ENCODE data around the gene LRRC8B. TPM values are rescaled to one million over a fixed set of nuclear protein-coding genes. Genes with fewer than 3 reads are reported as not detected.

LRRC8B gene
- total RNA-seq, result 3.2 and 4.9 TPM in 2 replicates

GRCh38 chr1:89524369-89525168 is at the start of gene LRRC8B:
Gene LRRC8B, plus strand, starts transcription at chr1:89524829. Its CDS starts 57,822 bp downstream, at chr1:89582651.

DNA sequence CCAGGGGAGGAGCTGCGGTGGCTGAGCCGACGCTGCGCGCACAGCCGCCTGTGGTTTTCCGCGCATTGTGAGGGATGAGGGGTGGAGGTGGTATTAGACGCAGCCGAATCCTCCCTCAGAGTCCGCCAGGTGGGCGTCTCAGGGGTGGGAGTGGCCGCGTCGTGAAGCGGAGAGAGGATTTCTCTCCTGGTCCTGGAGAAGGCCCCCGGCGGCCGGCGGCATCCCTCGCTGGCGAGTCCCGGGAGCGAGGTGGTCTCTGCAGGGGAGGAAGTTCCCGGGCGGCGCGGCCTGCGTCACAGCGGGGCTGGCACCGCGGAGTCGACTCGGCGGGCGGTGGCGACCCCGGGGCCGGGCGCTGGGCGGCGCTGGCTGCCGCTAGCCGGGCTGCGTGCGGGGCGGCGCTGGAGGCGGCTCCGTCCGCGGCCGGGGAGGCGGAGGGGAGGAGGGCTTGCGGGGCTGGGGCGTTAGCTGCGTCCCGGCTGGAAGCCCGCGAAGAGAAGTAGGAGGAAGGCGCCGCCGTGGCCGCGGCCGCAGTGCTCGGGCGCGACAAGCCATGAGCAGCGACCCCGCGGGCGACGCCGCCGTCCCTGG is 108.1 kb downstream of the LRRC8B start, which contains the start of gene LRRC8C:
Gene LRRC8C, plus strand, starts transcription at position 464 of the 591 bp plus-strand sequence. CDS start 53,354 bp downstream, outside the sequence.

Other genes starting within 250 kb of the LRRC8B start
- gene GBP6, start 160.8 kb upstream of the LRRC8B start, total RNA-seq, result not detected in 2 replicates
- 4.3 and 5.8 TPM in 2 replicates for gene LRRC8C, start 108.3 kb downstream of the LRRC8B start, total RNA-seq

All from cardiac ventricle fibroblast (primary cell).